ENCODE data around the gene IFITM2.
"Not testable (repeated sequence)": the region's sequence is repeated elsewhere in the genome, so short reads cannot be mapped to it uniquely, and the experiment has no call there.

IFITM2 gene

GRCh38 chr11:307766-308708 lies at the start of gene IFITM2:
TSS of gene IFITM2 (plus strand) at chr11:307816. CDS start at chr11:308193, 377 bp downstream.
- not testable (repeated sequence) for DNase-seq

- no peak for DNase-seq
Observed at GRCh38 chr11:259413-259812, 48.2 kb upstream of the IFITM2 start.

- DNase-seq = no peak
Observed at GRCh38 chr11:261624-262023, 46.0 kb upstream of the IFITM2 start.

GRCh38 chr11:266676-267439 lies 40.8 kb upstream of the IFITM2 start:
- DNase-seq = no peak

GRCh38 chr11:267491-267994 lies 40.1 kb upstream of the IFITM2 start:
- DNase-seq = no peak

- not testable (repeated sequence) for DNase-seq
Observed at GRCh38 chr11:268716-269145, 38.9 kb upstream of the IFITM2 start.

- DNase-seq = no peak
Observed at GRCh38 chr11:269146-269890, 38.3 kb upstream of the IFITM2 start.

- DNase-seq = no peak
Observed at GRCh38 chr11:270451-271318, 36.9 kb upstream of the IFITM2 start.

GRCh38 chr11:271319-271715 lies 36.3 kb upstream of the IFITM2 start:
- DNase-seq = no peak

GRCh38 chr11:272195-272930 lies 35.3 kb upstream of the IFITM2 start:
- DNase-seq = no peak

GRCh38 chr11:272931-273198 lies 34.8 kb upstream of the IFITM2 start:
- DNase-seq = no peak

- DNase-seq = no peak
Observed at GRCh38 chr11:276219-276618, 31.4 kb upstream of the IFITM2 start.

GRCh38 chr11:278001-278951 lies 29.3 kb upstream of the IFITM2 start, which contains the start of gene NLRP6:
TSS of gene NLRP6 (plus strand) at chr11:278407. CDS start at chr11:278570, 163 bp downstream.
- DNase-seq = no peak

GRCh38 chr11:279040-279965 lies 28.3 kb upstream of the IFITM2 start:
- DNase-seq = no peak

- no peak for DNase-seq
Observed at GRCh38 chr11:279966-280705, 27.5 kb upstream of the IFITM2 start.

GRCh38 chr11:280706-281485 lies 26.7 kb upstream of the IFITM2 start:
- DNase-seq = no peak

GRCh38 chr11:281486-282161 lies 26.0 kb upstream of the IFITM2 start:
- no peak for DNase-seq
